ENCODE measurements around the gene TMEM212. TPM values are rescaled to one million over a fixed set of nuclear protein-coding genes. Genes with fewer than 3 reads are reported as not detected.

Gene TMEM212
- total and polyA plus RNA-seq, 2 of the 13 experiments (the other 11 are each of a cell fraction or from before 2014, with no cell fraction given) = not detected

DNA sequence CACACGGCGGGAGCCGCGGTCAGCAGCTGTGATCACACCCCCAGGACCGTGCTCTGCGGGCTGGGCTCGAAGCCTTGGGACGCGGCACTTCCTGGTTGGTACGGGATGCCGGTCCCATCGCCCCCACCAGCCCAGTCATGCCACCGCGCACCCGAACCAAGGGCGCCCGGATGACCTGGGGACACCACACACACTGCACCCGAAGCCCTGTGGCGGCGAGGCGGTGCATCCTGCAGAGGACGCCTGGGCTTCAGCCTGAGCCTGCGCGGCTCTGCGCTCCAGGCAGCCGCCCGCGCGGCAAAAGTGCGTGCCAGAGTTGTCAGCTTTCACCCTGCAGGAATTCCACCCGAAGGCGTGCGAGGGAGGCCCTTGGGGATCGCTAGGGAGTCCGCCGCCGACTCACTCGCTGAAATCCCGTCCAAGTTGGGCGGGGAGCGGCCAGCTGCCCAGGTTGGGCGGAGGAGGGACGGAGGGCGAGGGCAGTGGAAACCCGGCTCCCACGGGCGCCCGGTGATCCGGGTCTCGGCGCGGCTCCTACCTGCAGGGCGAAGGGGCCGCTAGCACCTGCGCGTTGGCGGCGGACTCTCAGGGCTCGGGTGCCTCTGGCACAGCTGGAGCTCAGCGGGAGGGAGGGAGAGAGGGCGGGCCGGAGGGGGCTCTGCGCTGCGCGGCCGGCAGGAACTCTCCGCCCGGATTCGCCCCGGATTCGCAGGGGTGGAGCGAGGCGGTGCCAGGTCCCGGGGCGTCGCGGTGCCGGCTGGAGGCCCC lies 33.1 kb upstream of the TMEM212 start, which contains the start of gene PLD1 (continued):
- TF ChIP-seq, protein P1, sequence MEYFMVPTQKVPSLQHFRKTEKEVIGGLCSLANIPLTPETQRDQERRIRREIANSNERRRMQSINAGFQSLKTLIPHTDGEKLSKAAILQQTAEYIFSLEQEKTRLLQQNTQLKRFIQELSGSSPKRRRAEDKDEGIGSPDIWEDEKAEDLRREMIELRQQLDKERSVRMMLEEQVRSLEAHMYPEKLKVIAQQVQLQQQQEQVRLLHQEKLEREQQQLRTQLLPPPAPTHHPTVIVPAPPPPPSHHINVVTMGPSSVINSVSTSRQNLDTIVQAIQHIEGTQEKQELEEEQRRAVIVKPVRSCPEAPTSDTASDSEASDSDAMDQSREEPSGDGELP (IDR thresholded peaks at IDR 0.05; ENCODE audit: borderline replicate concordance, low read depth) = peak; percentile 96
- TF ChIP-seq SAP130 (CRISPR knock-in tag; IDR thresholded peaks at IDR 0.05; ENCODE audit: low read depth) = peak; percentile 81
- TF ChIP-seq CAMTA2 (CRISPR knock-in tag; IDR thresholded peaks at IDR 0.05; ENCODE audit: borderline replicate concordance) = peak; percentile 89; the same call in 1 of the 2 replicates
- 0 out of 2 replicates have a peak, but pooled peaks have one; percentile 38 for TF ChIP-seq RFXANK (CRISPR knock-in tag; IDR thresholded peaks at IDR 0.05)
- TF ChIP-seq, protein P2, sequence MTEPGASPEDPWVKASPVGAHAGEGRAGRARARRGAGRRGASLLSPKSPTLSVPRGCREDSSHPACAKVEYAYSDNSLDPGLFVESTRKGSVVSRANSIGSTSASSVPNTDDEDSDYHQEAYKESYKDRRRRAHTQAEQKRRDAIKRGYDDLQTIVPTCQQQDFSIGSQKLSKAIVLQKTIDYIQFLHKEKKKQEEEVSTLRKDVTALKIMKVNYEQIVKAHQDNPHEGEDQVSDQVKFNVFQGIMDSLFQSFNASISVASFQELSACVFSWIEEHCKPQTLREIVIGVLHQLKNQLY (CRISPR knock-in tag; IDR thresholded peaks at IDR 0.05) = peak; percentile 28
- TF ChIP-seq GPN1 (CRISPR knock-in tag; IDR thresholded peaks at IDR 0.05; ENCODE audit: borderline replicate concordance) = no peak
- TF ChIP-seq, protein P3, sequence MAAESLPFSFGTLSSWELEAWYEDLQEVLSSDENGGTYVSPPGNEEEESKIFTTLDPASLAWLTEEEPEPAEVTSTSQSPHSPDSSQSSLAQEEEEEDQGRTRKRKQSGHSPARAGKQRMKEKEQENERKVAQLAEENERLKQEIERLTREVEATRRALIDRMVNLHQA (CRISPR knock-in tag; IDR thresholded peaks at IDR 0.05) = no peak
- TF ChIP-seq FOXA3 (CRISPR knock-in tag; IDR thresholded peaks at IDR 0.05) = peak; percentile 68
- TF ChIP-seq, protein P4, sequence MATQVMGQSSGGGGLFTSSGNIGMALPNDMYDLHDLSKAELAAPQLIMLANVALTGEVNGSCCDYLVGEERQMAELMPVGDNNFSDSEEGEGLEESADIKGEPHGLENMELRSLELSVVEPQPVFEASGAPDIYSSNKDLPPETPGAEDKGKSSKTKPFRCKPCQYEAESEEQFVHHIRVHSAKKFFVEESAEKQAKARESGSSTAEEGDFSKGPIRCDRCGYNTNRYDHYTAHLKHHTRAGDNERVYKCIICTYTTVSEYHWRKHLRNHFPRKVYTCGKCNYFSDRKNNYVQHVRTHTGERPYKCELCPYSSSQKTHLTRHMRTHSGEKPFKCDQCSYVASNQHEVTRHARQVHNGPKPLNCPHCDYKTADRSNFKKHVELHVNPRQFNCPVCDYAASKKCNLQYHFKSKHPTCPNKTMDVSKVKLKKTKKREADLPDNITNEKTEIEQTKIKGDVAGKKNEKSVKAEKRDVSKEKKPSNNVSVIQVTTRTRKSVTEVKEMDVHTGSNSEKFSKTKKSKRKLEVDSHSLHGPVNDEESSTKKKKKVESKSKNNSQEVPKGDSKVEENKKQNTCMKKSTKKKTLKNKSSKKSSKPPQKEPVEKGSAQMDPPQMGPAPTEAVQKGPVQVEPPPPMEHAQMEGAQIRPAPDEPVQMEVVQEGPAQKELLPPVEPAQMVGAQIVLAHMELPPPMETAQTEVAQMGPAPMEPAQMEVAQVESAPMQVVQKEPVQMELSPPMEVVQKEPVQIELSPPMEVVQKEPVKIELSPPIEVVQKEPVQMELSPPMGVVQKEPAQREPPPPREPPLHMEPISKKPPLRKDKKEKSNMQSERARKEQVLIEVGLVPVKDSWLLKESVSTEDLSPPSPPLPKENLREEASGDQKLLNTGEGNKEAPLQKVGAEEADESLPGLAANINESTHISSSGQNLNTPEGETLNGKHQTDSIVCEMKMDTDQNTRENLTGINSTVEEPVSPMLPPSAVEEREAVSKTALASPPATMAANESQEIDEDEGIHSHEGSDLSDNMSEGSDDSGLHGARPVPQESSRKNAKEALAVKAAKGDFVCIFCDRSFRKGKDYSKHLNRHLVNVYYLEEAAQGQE (IDR thresholded peaks at IDR 0.05; ENCODE audit: borderline replicate concordance in 1 of 2, low read depth in 1 of 2, low read length in 2 of 2) = no peak; a peak in 1 of 4 replicates
- no peak for TF ChIP-seq ZNF567 (CRISPR knock-in tag; IDR thresholded peaks at IDR 0.05; ENCODE audit: borderline replicate concordance)
- TF ChIP-seq, protein P5, sequence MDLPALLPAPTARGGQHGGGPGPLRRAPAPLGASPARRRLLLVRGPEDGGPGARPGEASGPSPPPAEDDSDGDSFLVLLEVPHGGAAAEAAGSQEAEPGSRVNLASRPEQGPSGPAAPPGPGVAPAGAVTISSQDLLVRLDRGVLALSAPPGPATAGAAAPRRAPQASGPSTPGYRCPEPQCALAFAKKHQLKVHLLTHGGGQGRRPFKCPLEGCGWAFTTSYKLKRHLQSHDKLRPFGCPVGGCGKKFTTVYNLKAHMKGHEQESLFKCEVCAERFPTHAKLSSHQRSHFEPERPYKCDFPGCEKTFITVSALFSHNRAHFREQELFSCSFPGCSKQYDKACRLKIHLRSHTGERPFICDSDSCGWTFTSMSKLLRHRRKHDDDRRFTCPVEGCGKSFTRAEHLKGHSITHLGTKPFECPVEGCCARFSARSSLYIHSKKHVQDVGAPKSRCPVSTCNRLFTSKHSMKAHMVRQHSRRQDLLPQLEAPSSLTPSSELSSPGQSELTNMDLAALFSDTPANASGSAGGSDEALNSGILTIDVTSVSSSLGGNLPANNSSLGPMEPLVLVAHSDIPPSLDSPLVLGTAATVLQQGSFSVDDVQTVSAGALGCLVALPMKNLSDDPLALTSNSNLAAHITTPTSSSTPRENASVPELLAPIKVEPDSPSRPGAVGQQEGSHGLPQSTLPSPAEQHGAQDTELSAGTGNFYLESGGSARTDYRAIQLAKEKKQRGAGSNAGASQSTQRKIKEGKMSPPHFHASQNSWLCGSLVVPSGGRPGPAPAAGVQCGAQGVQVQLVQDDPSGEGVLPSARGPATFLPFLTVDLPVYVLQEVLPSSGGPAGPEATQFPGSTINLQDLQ (CRISPR knock-in tag; IDR thresholded peaks at IDR 0.05) = peak; percentile 49; the same call in 1 of the 2 replicates
- TF ChIP-seq SKI (IDR thresholded peaks at IDR 0.05; ENCODE audit: partially characterized antibody) = peak; percentile 24
- peak; percentile 14; the same call in 1 of the 2 replicates for TF ChIP-seq KDM4B (CRISPR knock-in tag; IDR thresholded peaks at IDR 0.05)
- peak; percentile 51 for TF ChIP-seq ZBTB7B (CRISPR knock-in tag; IDR thresholded peaks at IDR 0.05)
- no peak for TF ChIP-seq NFKB2 (CRISPR knock-in tag; IDR thresholded peaks at IDR 0.05; ENCODE audit: borderline replicate concordance)
- no peak for TF ChIP-seq KLF12 (CRISPR knock-in tag; IDR thresholded peaks at IDR 0.05; ENCODE audit: borderline replicate concordance)
- TF ChIP-seq NFATC3 (CRISPR knock-in tag; IDR thresholded peaks at IDR 0.05) = no peak
- TF ChIP-seq ZNF674 (CRISPR knock-in tag; IDR thresholded peaks at IDR 0.05; ENCODE audit: low read depth) = 0 out of 2 replicates have a peak, but pooled peaks have one; percentile 29
- TF ChIP-seq ZNF160 (CRISPR knock-in tag; IDR thresholded peaks at IDR 0.05) = no peak; the same call in none of the 2 replicates
- no peak for TF ChIP-seq ZNF841 (CRISPR knock-in tag; IDR thresholded peaks at IDR 0.05; ENCODE audit: borderline replicate concordance)
- no peak for TF ChIP-seq ISX (CRISPR knock-in tag; conservative IDR thresholded peaks at IDR 0.05)
- TF ChIP-seq ZNF3 (CRISPR knock-in tag; IDR thresholded peaks at IDR 0.05) = no peak

Measured in HepG2 (cell line).